ENCODE measurements around the gene NMNAT2.

Gene NMNAT2

DNA sequence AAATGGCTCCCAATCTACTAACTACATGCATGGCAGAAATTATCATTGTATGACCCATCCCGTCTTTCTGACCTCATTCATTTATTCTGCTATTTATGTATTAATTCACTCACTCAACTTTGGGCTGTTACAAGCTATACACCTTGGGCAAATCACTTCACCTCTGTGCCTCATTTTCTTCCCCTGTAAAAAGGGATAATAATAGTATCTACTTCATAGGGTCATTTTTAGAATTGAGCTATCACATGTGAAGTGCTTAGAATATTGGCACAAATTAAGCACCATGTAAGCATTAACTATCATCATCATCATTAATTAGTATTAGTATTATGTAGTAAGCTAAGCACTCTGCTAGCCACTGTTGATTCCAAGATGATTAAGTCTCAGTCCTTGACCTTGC, 52.1 kb downstream of the NMNAT2 start:
- H3K36me3 ChIP-seq (ENCODE audit: control insufficient read depth, insufficient read depth, low read length), result no peaks in the 10 kb centered on the region
- no peak overlapping the region for H3K9ac ChIP-seq (ENCODE audit: low read depth, low read length)
- no peaks in the 10 kb centered on the region for H3K27me3 ChIP-seq (ENCODE audit: control insufficient read depth, insufficient read depth, low read length)
- H3K27ac ChIP-seq (ENCODE audit: low read depth, low read length), result no peak overlapping the region
- H3K9me3 ChIP-seq (ENCODE audit: control insufficient read depth, insufficient read depth, low read length), result no peaks in the 10 kb centered on the region
- H3K4me3 ChIP-seq (ENCODE audit: low read depth, low read length), result no peak overlapping the region
- H3K4me1 ChIP-seq (ENCODE audit: control insufficient read depth, insufficient read depth, low read length), result peaks cover 9% of the 10 kb centered on the region

DNA sequence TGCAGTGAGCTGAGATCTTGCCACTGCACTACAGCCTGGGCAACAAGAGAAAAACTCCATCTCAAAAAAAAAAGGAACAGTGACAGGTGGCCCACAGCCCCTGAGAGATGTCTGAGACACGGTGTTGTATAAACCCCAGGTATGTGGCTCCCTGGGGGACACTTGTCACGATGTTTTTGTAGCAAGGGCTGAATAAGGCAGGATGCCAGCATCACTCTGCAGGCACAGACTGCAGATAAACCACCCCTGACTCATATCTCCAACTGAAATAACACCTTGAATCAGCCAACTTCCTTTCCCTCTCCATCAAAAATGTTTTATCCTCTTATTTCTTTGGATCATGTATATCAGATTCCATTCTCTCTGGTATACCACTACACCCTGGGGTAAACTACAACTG, 52.5 kb downstream of the NMNAT2 start:
- no peak overlapping the region for H3K4me3 ChIP-seq (ENCODE audit: low read depth, low read length)
- H3K9ac ChIP-seq (ENCODE audit: low read depth, low read length), result no peak overlapping the region
- H3K27me3 ChIP-seq (ENCODE audit: control insufficient read depth, insufficient read depth, low read length), result no peaks in the 10 kb centered on the region
- peaks cover 9% of the 10 kb centered on the region for H3K4me1 ChIP-seq (ENCODE audit: control insufficient read depth, insufficient read depth, low read length)
- no peaks in the 10 kb centered on the region for H3K36me3 ChIP-seq (ENCODE audit: control insufficient read depth, insufficient read depth, low read length)
- no peaks in the 10 kb centered on the region for H3K9me3 ChIP-seq (ENCODE audit: control insufficient read depth, insufficient read depth, low read length)
- no peak overlapping the region for H3K27ac ChIP-seq (ENCODE audit: low read depth, low read length)

DNA sequence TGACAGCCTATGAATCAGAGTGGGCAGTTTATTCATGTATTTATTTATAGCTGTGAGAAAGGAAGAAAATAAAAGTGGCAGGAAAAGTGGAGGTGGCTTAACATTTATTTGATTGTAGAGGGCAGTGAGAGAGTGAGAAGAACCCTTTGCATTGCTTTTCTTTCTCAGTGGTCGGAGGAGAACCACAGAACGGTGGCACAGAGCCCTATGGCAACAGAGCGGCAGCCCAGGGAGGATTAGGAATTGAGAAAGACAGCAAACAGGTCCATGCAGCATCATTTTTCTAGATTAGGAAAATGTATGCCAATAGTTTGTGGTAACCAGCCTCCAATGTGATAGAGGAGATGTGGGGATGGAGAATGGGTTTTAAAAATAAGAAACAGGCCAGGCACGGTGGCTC, 53.1 kb downstream of the NMNAT2 start:
- Histone ChIP-seq H3K27ac (ENCODE audit: low read depth, low read length) (no peak overlapping the region), H3K4me1 (ENCODE audit: control insufficient read depth, insufficient read depth, low read length) (peaks cover 5% of the 10 kb centered on the region; the same call in 1 of the 2 replicates), H3K36me3 (ENCODE audit: control insufficient read depth, insufficient read depth, low read length) (no peaks in the 10 kb centered on the region), H3K27me3 (ENCODE audit: control insufficient read depth, insufficient read depth, low read length) (no peaks in the 10 kb centered on the region), H3K9ac (ENCODE audit: low read depth, low read length) (no peak overlapping the region), H3K9me3 (ENCODE audit: control insufficient read depth, insufficient read depth, low read length) (no peaks in the 10 kb centered on the region), H3K4me3 (ENCODE audit: low read depth, low read length) (no peak overlapping the region)

DNA sequence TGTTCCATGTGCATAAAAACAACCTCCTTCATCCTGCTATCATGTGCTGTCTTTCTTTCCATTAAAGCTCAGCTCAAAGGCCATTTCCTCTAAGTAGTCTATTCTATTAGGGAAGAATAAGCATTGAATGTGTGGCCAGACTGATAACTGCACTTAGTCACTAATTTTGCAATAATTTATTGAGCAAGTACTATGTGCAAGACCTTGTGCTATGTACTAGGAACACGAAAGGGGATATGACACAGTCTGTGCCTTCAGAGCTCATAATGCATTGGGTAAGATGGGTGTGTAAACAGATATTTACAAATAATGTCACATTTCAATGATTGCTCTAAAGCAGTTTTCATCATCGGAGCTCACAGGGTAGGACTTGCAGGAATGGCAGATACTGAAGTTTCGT, 54.2 kb downstream of the NMNAT2 start:
- no peaks in the 10 kb centered on the region for H3K36me3 ChIP-seq (ENCODE audit: control insufficient read depth, insufficient read depth, low read length)
- no peaks in the 10 kb centered on the region for H3K9me3 ChIP-seq (ENCODE audit: control insufficient read depth, insufficient read depth, low read length)
- H3K4me3 ChIP-seq (ENCODE audit: low read depth, low read length), result no peak overlapping the region
- H3K9ac ChIP-seq (ENCODE audit: low read depth, low read length), result no peak overlapping the region
- H3K4me1 ChIP-seq (ENCODE audit: control insufficient read depth, insufficient read depth, low read length), result no peaks in the 10 kb centered on the region
- no peak overlapping the region for H3K27ac ChIP-seq (ENCODE audit: low read depth, low read length)
- H3K27me3 ChIP-seq (ENCODE audit: control insufficient read depth, insufficient read depth, low read length), result no peaks in the 10 kb centered on the region

DNA sequence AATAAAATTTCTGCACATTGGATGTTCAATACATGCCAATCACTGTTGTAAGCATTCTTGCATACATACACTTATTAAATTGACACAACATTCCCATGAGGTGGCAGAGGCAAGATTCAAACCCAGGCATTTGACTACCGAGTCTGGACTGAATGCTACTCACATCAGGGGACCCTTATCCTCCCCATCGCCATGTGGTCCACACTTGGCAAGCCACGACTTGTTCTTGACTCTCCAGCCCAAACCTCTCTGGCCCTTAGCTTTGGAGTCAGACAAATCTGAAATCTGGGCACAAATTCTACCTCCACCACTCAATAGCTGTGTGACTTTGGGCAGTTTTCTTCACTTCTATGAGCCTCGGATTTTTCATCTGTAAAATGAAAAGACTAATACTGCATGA, 57.1 kb downstream of the NMNAT2 start:
- Histone ChIP-seq H3K27ac (ENCODE audit: low read depth, low read length) (no peak overlapping the region), H3K4me1 (ENCODE audit: control insufficient read depth, insufficient read depth, low read length) (no peaks in the 10 kb centered on the region), H3K9ac (ENCODE audit: low read depth, low read length) (no peak overlapping the region), H3K27me3 (ENCODE audit: control insufficient read depth, insufficient read depth, low read length) (no peaks in the 10 kb centered on the region), H3K36me3 (ENCODE audit: control insufficient read depth, insufficient read depth, low read length) (no peaks in the 10 kb centered on the region), H3K4me3 (ENCODE audit: low read depth, low read length) (no peak overlapping the region), H3K9me3 (ENCODE audit: control insufficient read depth, insufficient read depth, low read length) (no peaks in the 10 kb centered on the region)

DNA sequence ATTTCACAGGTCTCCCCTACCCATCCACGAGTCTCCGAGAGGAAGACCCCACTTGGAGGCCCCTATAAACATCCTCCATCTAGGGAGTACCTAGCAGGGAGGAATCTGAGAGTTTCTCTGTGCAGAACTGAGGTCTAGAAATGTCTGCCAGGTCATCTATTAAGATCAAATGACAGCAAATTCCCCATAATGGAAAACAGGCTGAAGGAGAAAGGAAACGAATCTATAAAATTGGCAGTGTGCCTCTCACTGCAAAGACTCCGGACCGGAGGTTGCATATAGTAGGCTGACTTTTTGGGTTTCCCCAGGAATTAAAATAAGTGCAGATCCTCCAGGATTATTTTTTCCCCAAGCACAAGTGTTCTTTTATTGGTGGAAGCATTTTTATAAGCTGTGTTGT, 57.7 kb downstream of the NMNAT2 start:
- no peaks in the 10 kb centered on the region for H3K4me1 ChIP-seq (ENCODE audit: control insufficient read depth, insufficient read depth, low read length)

DNA sequence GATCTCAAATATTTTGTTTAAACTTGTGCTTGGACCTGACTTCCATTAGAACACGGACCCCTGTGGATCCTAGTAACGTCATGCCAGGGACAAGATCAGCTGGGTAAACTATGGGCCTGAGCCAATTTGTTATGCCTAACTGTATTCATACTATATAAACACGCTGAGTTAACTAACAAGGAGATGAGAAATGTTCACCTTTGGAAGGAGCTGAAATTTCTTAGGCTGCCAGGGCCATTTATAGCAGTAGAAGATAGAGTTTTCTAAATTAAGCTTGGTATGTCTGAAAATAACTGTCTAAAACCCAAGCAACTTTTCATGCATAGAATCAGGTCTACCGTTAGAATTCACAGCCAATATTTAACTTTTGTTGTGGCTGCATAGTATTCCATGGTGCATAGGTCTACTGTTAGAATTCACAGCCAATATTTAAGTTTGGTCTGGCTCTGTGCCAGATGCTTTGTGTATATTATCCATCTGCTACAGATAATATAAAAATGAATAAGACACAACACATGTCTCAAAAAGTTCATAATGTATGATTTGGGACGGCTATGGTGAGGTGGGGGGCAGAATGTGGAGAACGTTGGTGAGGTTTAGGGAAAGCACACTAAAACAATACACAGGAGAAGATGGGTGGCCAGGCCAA, 61.5 kb downstream of the NMNAT2 start:
- Histone ChIP-seq H3K27ac (ENCODE audit: low read depth, low read length) (no peak overlapping the region), H3K36me3 (ENCODE audit: control insufficient read depth, insufficient read depth, low read length) (no peaks in the 10 kb centered on the region), H3K9ac (ENCODE audit: low read depth, low read length) (no peak overlapping the region), H3K27me3 (ENCODE audit: control insufficient read depth, insufficient read depth, low read length) (no peaks in the 10 kb centered on the region), H3K4me3 (ENCODE audit: low read depth, low read length) (no peak overlapping the region), H3K9me3 (ENCODE audit: control insufficient read depth, insufficient read depth, low read length) (no peaks in the 10 kb centered on the region), H3K4me1 (ENCODE audit: control insufficient read depth, insufficient read depth, low read length) (no peaks in the 10 kb centered on the region)

More for the DNA sequence above, 57.7 kb downstream of the NMNAT2 start:
- H3K4me3 ChIP-seq (ENCODE audit: low read depth, low read length), result no peak overlapping the region
- no peak overlapping the region for H3K9ac ChIP-seq (ENCODE audit: low read depth, low read length)
- no peak overlapping the region for H3K27ac ChIP-seq (ENCODE audit: low read depth, low read length)
- no peaks in the 10 kb centered on the region for H3K36me3 ChIP-seq (ENCODE audit: control insufficient read depth, insufficient read depth, low read length)
- H3K9me3 ChIP-seq (ENCODE audit: control insufficient read depth, insufficient read depth, low read length), result no peaks in the 10 kb centered on the region
- no peaks in the 10 kb centered on the region for H3K27me3 ChIP-seq (ENCODE audit: control insufficient read depth, insufficient read depth, low read length)

DNA sequence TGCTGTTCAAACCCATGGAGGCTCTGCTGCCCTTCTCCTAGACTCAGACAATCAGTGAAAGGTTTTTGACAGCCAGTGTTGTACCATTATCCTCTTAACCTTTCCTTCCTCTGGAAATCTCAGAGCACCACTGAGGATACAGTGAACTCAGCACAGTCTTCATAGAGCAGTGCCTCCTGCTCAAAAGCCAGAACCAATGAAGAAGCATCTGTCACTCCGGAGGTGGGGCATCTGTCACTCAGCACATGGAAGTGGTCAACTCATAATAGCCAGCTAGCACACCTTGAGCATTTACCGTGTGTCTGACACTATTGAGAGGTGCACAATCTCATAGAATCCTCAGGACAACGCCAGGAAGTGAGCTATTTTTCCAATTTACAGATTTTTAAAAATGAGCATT, 62.4 kb downstream of the NMNAT2 start:
- Histone ChIP-seq H3K27ac (ENCODE audit: low read depth, low read length) (no peak overlapping the region), H3K4me1 (ENCODE audit: control insufficient read depth, insufficient read depth, low read length) (no peaks in the 10 kb centered on the region), H3K4me3 (ENCODE audit: low read depth, low read length) (no peak overlapping the region), H3K9ac (ENCODE audit: low read depth, low read length) (no peak overlapping the region), H3K36me3 (ENCODE audit: control insufficient read depth, insufficient read depth, low read length) (no peaks in the 10 kb centered on the region), H3K9me3 (ENCODE audit: control insufficient read depth, insufficient read depth, low read length) (no peaks in the 10 kb centered on the region), H3K27me3 (ENCODE audit: control insufficient read depth, insufficient read depth, low read length) (no peaks in the 10 kb centered on the region)

DNA sequence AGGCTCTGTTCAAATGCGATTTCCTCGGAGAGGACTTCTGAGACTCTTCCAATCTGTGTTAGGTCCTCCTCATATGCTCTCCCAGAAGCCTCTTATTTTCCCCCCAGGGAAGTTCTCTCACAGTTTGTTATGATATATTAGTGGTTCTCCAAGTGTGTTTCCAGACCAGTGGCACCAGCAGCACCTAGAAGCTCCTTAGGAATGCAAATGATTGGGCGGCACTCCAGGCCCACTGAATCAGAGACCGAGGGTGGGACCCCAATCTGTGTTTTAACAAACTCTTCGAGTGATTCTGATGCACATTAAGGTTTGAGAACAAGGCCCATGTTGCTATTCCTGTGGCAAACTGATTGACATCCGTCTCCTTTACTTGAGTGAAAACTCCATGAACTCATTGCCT, 63.0 kb downstream of the NMNAT2 start:
- Histone ChIP-seq H3K9me3 (ENCODE audit: control insufficient read depth, insufficient read depth, low read length) (no peaks in the 10 kb centered on the region), H3K4me3 (ENCODE audit: low read depth, low read length) (no peak overlapping the region), H3K4me1 (ENCODE audit: control insufficient read depth, insufficient read depth, low read length) (no peaks in the 10 kb centered on the region), H3K27me3 (ENCODE audit: control insufficient read depth, insufficient read depth, low read length) (no peaks in the 10 kb centered on the region), H3K36me3 (ENCODE audit: control insufficient read depth, insufficient read depth, low read length) (no peaks in the 10 kb centered on the region), H3K9ac (ENCODE audit: low read depth, low read length) (no peak overlapping the region), H3K27ac (ENCODE audit: low read depth, low read length) (no peak overlapping the region)

DNA sequence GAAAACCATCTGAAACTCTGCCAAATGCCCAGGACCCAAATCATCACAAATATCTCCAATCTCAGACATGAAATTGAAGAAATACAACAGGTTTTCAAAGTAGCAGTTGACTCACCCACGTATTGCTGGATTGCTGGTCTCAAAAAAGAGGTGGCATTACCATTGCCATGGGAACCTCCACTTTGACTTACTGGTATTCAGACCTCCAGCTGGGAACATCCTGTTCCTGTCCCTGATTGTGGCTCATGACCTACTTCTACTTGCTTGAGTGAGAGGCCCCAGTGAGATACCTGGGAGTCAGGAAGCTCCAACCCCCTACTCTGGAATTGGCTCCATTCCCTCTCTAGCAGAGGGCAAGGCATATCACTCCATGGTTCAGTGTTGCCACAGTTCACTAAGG, 64.6 kb downstream of the NMNAT2 start:
- no peak overlapping the region for H3K27ac ChIP-seq (ENCODE audit: low read depth, low read length)
- no peaks in the 10 kb centered on the region for H3K27me3 ChIP-seq (ENCODE audit: control insufficient read depth, insufficient read depth, low read length)
- no peaks in the 10 kb centered on the region for H3K9me3 ChIP-seq (ENCODE audit: control insufficient read depth, insufficient read depth, low read length)
- peaks cover 13% of the 10 kb centered on the region for H3K4me1 ChIP-seq (ENCODE audit: control insufficient read depth, insufficient read depth, low read length)
- H3K9ac ChIP-seq (ENCODE audit: low read depth, low read length), result no peak overlapping the region
- no peaks in the 10 kb centered on the region for H3K36me3 ChIP-seq (ENCODE audit: control insufficient read depth, insufficient read depth, low read length)
- H3K4me3 ChIP-seq (ENCODE audit: low read depth, low read length), result no peak overlapping the region

DNA sequence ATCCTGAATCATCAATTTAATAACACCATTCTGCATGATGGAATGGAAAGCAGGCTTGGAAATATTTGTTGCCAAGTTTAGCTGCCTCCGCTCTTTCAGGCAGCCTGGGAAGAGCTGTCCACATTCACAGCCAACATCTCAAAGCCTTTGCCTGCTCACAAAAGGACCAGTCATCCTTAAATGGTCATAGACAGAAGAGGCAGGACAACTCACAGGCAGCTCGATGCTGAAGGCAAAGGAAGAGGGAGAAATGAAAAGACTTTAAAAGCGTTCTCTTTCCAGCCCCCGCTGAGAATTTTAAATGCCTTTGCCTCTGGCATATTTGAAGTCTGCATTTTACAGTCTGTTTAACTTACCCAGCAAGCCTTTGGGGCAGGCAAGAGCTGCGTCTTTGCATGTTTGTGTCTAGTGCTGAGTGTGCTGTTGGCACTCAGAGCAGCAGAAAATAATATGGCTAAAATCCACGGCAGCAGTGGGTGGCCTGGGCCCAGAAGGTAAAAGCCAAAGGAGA, 68.9 kb downstream of the NMNAT2 start:
- no peak overlapping the region for H3K4me3 ChIP-seq (ENCODE audit: low read depth, low read length)
- no peaks in the 10 kb centered on the region for H3K9me3 ChIP-seq (ENCODE audit: control insufficient read depth, insufficient read depth, low read length)
- H3K27ac ChIP-seq (ENCODE audit: low read depth, low read length), result peak overlapping the region; percentile 7
- H3K27me3 ChIP-seq (ENCODE audit: control insufficient read depth, insufficient read depth, low read length), result no peaks in the 10 kb centered on the region; the same call in 1 of the 2 replicates
- no peaks in the 10 kb centered on the region for H3K36me3 ChIP-seq (ENCODE audit: control insufficient read depth, insufficient read depth, low read length)
- H3K4me1 ChIP-seq (ENCODE audit: control insufficient read depth, insufficient read depth, low read length), result peaks cover 16% of the 10 kb centered on the region
- no peak overlapping the region for H3K9ac ChIP-seq (ENCODE audit: low read depth, low read length)
